K562 (cell line): ENCODE data around the gene DPYSL4. TPM values are rescaled to one million over a fixed set of nuclear protein-coding genes. Genes with fewer than 3 reads are reported as not detected.

Source experiments
- ATAC-seq: fragments of 200-7000 bp; cut with Tn5 transposase; 3 replicates; pipeline ENCODE4 v1.9.1; 2020; ENCODE audit warnings: moderate library complexity
- BruUV-seq: library from RNA; stranded (reverse); fragments of 400-500 nt; replicated peaks from 2 replicates; lab custom pipeline; 2021; lab: Mats Ljungman, UMichigan
- CTCF ChIA-PET: fragments of 300-600 bp; formaldehyde crosslinking; extraction: SDS; loops from one replicate; lab custom pipeline; 2021; ENCODE audit warnings: low intra/inter-chr PET ratio; lab: Yijun Ruan, JAX
- POLR2A ChIA-PET: fragments of 300-600, 350-650 bp; sonication (Branson Sonifier 250); formaldehyde crosslinking; extraction: SDS; loops from one replicate; lab custom pipeline; 2021; ENCODE audit warnings: antibody characterized with exemption, inconsistent platforms; lab: Yijun Ruan, JAX
- DNase-seq, 4 experiments: peaks; one replicate each; pipeline versions ENCODE4 v3.0.0 to v3.0.0-alpha.2; 2011 to 2018; ENCODE audit warnings: low spot score in 3 of 4, mixed read lengths in 3 of 4; ENCODE audit errors: extremely low read depth in 1 of 4
- FAIRE-seq: peaks from 2 replicates; lab custom pipeline; 2011; peaks lifted over from hg19 to GRCh38; lab: Jason Lieb, UNC
- H2AFZ ChIP-seq: 2 replicates; pipeline ENCODE4 v1.6.0; 2011; ENCODE audit warnings: low read depth, low read length, control low read depth, inconsistent platforms
- H3K27ac ChIP-seq: fragments of 200-600 bp; 3 replicates; pipeline ENCODE4 v1.8.0; 2011; ENCODE audit warnings: low read depth, mild to moderate bottlenecking, control low read depth, inconsistent platforms, low read length, moderate library complexity, mixed read lengths; ENCODE audit errors: extremely low read depth
- H3K27me3 ChIP-seq, 2 experiments: fragments of 300-600 bp in 1 of 2; 2 replicates in 1 of 2; 3 replicates in 1 of 2; pipeline versions ENCODE4 v1.6.0 to v1.8.0; 2011; ENCODE audit warnings: inconsistent platforms in 2 of 2, low read length in 2 of 2, mild to moderate bottlenecking in 1 of 2, mixed read lengths in 1 of 2, moderate library complexity in 1 of 2; ENCODE audit not compliant: control insufficient read depth in 2 of 2, insufficient read depth in 2 of 2
- H3K36me3 ChIP-seq: fragments of 300-600 bp; 3 replicates; pipeline ENCODE4 v1.8.0; 2011; ENCODE audit warnings: mild to moderate bottlenecking, low read length, inconsistent platforms; ENCODE audit not compliant: control insufficient read depth, insufficient read depth
- H3K4me1 ChIP-seq, 2 experiments: fragments of 200-600 bp in 1 of 2; replicated peaks in 1 of 2; 2 replicates in 1 of 2; 3 replicates in 1 of 2; pipeline versions ENCODE4 v1.5.1 to v1.8.0; 2011; ENCODE audit warnings: inconsistent platforms in 2 of 2, low read length in 2 of 2, mild to moderate bottlenecking in 1 of 2, mixed read lengths in 1 of 2, moderate library complexity in 1 of 2; ENCODE audit not compliant: control insufficient read depth in 2 of 2, insufficient read depth in 2 of 2
- H3K4me2 ChIP-seq: 2 replicates; pipeline ENCODE4 v1.6.1; 2011; ENCODE audit warnings: low read length, control low read depth, inconsistent platforms, mixed read lengths; ENCODE audit not compliant: insufficient read depth
- H3K4me3 ChIP-seq: fragments of 200-600 bp; sonication (generic), shearing (Covaris generic); 2 replicates; pipeline ENCODE4 v1.5.1; 2016; ENCODE audit warnings: control low read depth, inconsistent platforms
- H3K79me2 ChIP-seq: fragments of 200-600 bp; 3 replicates; pipeline ENCODE4 v1.8.0; 2011; ENCODE audit warnings: low read length, inconsistent platforms; ENCODE audit not compliant: control insufficient read depth, insufficient read depth
- H3K9ac ChIP-seq, 2 experiments: 2 replicates each; pipeline versions ENCODE4 v1.6.0 to v1.6.1; 2011; ENCODE audit warnings: low read depth in 2 of 2, low read length in 2 of 2, control low read depth in 1 of 2, inconsistent platforms in 1 of 2, mild to moderate bottlenecking in 1 of 2, mixed read lengths in 1 of 2; ENCODE audit not compliant: insufficient read depth in 1 of 2
- H3K9me1 ChIP-seq: one replicate; pipeline ENCODE4 v1.6.0; 2011; ENCODE audit warnings: inconsistent platforms, mild to moderate bottlenecking, low read length, moderate library complexity; ENCODE audit not compliant: control insufficient read depth, insufficient read depth
- H3K9me3 ChIP-seq: replicated peaks from 2 replicates; pipeline ENCODE4 v1.5.1; 2011; ENCODE audit warnings: low read depth, low read length, inconsistent platforms; ENCODE audit not compliant: control insufficient read depth, insufficient read depth
- H4K20me1 ChIP-seq: replicated peaks from 2 replicates; pipeline ENCODE4 v1.6.1; 2011; ENCODE audit warnings: low read length, inconsistent platforms, mixed read lengths; ENCODE audit not compliant: control insufficient read depth, insufficient read depth
- ETV6 ChIP-seq, 3 experiments: fragments of 150-350 bp in 1 of 3; sonication (generic) in 1 of 3; formaldehyde crosslinking in 1 of 3; IDR thresholded peaks; 2 replicates each; pipeline versions ENCODE4 v1.6.1 to v1.8.0; 2014 to 2022; ENCODE audit warnings: borderline replicate concordance in 2 of 3, low read depth in 2 of 3, antibody characterized with exemption in 1 of 3, low read length in 1 of 3, mild to moderate bottlenecking in 1 of 3, missing genetic modification reagents in 1 of 3
- FOXP1 ChIP-seq: sonication (generic); formaldehyde crosslinking; IDR thresholded peaks from 2 replicates; pipeline ENCODE4 v1.8.0; 2022; ENCODE audit warnings: mild to moderate bottlenecking, missing genetic modification reagents
- HDAC6 ChIP-seq: IDR thresholded peaks from 2 replicates; pipeline ENCODE4 v1.6.1; 2012; ENCODE audit warnings: low read depth, mild to moderate bottlenecking, control low read depth, inconsistent platforms, low read length, moderate library complexity
- NFE2 ChIP-seq: IDR thresholded peaks from 2 replicates; pipeline ENCODE4 v1.6.1; 2014; ENCODE audit warnings: antibody characterized with exemption, low read depth
- NR3C1 ChIP-seq: sonication (generic); formaldehyde crosslinking; IDR thresholded peaks from 2 replicates; pipeline ENCODE4 v1.8.1; 2022; ENCODE audit warnings: missing genetic modification reagents
- PRMT5 ChIP-seq: sonication (generic); formaldehyde crosslinking; IDR thresholded peaks from 2 replicates; pipeline ENCODE4 v1.5.0; 2020; ENCODE audit warnings: missing genetic modification reagents
- RBM22 ChIP-seq: fragments of 200-400 bp; formaldehyde crosslinking; IDR thresholded peaks from 2 replicates; pipeline ENCODE4 v1.6.1; 2018; ENCODE audit warnings: low read length, low read depth; ENCODE audit not compliant: poor library complexity, severe bottlenecking
- SMARCE1 ChIP-seq: fragments of 450-650 bp; IDR thresholded peaks from 2 replicates; pipeline ENCODE4 v1.7.1; 2016; ENCODE audit warnings: mild to moderate bottlenecking
- SRSF1 ChIP-seq: fragments of 200-400 bp; formaldehyde crosslinking; IDR thresholded peaks from 2 replicates; pipeline ENCODE4 v1.6.1; 2017; ENCODE audit warnings: mild to moderate bottlenecking, low read depth, low read length, moderate library complexity
- ZNF584 ChIP-seq: fragments of 200-800 bp; sonication (Bioruptor generic); IDR thresholded peaks from 2 replicates; pipeline ENCODE4 v1.6.1; 2016; ENCODE audit warnings: low read depth, mild to moderate bottlenecking, missing genetic modification characterization, missing compliant biosample characterization
- WGBS: fragments of 100-300 bp; shearing (Covaris generic); methylation state at CpG from one replicate; pipeline ENCODE4 v1.1.6; 2016; ENCODE audit warnings: low coverage, mixed read lengths; ENCODE audit not compliant: insufficient coverage; ENCODE audit errors: missing lambda C conversion rate; 5-methylcytosine and 5-hydroxymethylcytosine counted together
- in situ Hi-C: fragments of 300-500 bp; cut with MboI; formaldehyde crosslinking; loops from 4 replicates; pipeline ENCODE4 v1.15.0; 2018; ENCODE audit warnings: inconsistent platforms, mixed read lengths
- intact Hi-C: fragments of 100-400 bp; cut with micrococcal nuclease; formaldehyde crosslinking; loops from 2 replicates; pipeline ENCODE4 v1.14.2; 2022
- polyA plus RNA-seq, 8 experiments: library from polyadenylated mRNA; depleted of rRNA in 4 of 8; stranded (reverse) in 5 of 8; unstranded in 3 of 8; fragments of >200 nt; fragmentation: Nextera tagmentation in 2 of 8; fragmentation: Illumina TruSeq in 1 of 8; extraction: Ambion mirVana in 2 of 8; extraction: Trizol in 1 of 8; gene quantifications; 2 replicates each; pipeline versions ENCODE4 v1.2.1 to v1.2.3, GENCODE V29; 2011 to 2014; ENCODE audit warnings: inconsistent platforms in 1 of 8, missing spikeins in 1 of 8
- total RNA-seq, 7 experiments: library from RNA; depleted of rRNA in 6 of 7; stranded (reverse); fragments of >200 nt in 6 of 7; fragmentation: Illumina TruSeq in 2 of 7; extraction: Trizol in 2 of 7; gene quantifications; 2 replicates each; pipeline versions ENCODE4 v1.2.1 to v1.2.3, GENCODE V29; 2011 to 2021; ENCODE audit warnings: low replicate concordance in 1 of 7

DPYSL4 gene
- total and polyA plus RNA-seq, 9 of the 15 experiments (the other 6 are each of a cell fraction or from before 2014, with no cell fraction given) = 0.03 TPM; not detected in 8

DNA sequence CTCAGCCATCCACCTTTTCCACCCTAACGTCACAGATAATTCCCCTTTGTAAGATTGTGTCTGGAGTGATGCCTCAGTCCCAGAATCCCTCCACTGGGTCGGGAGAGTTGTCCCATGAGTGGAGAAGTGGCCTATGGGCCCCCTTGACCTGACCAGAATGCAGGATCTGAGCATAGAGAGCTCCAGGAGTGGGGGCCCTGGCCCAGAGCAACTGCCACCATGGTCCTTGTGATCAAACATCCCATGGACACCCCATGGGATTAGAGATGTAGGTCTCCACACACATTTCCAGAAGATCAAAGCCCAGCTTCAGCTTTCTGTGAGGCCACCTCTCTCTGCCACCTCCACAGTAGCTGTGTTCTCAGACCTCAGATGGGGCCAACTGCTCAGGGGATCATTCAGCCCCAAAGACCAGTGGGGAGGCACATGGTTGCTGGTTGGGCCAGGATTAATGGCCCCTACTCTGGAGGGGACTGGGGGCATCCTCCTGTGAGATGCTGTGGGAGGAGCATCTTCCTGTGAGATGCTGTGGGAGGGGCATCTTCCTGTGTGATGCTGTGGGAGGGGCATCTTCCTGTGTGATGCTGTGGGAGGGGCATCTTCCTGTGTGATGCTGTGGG is 28.5 kb upstream of the DPYSL4 start:
- no peaks in the 10 kb centered on the region for H3K79me2 ChIP-seq
- no TSS peak for BruUV-seq
- ChIA-PET POLR2A (no interaction called here), CTCF (no interaction called here)
- no peak overlapping the region for H3K9ac ChIP-seq
- in situ Hi-C loops (no loop called here), intact Hi-C loops (no loop called here)
- DNase-seq (peak in 1 of 4 experiments; percentile 16), FAIRE-seq (no peak), ATAC-seq (no peak)
- H3K9me1 ChIP-seq = no peaks in the 10 kb centered on the region
- H4K20me1 ChIP-seq = no peaks in the 10 kb centered on the region
- no peak overlapping the region for H3K27ac ChIP-seq
- TF ChIP-seq NFE2 (no peak), ZNF584 (CRISPR knock-in tag) (no peak), RBM22 (no peak), FOXP1 (no peak), SRSF1 (no peak), NR3C1 (CRISPR knock-in tag) (no peak), ETV6 (IDR thresholded peaks at IDR 0.05; ENCODE audit: borderline replicate concordance in 1 of 2, low read depth in 2 of 2, low read length in 1 of 2) (no peak), ETV6 (CRISPR knock-in tag; IDR thresholded peaks at IDR 0.05; ENCODE audit: borderline replicate concordance) (no peak), SMARCE1 (no peak), HDAC6 (no peak), PRMT5 (no peak)
- 0% methylated on average over 1 of the region's 2 CpGs for WGBS
- no peak overlapping the region for H3K4me2 ChIP-seq
- no peaks in the 10 kb centered on the region for H3K36me3 ChIP-seq
- H3K4me3 ChIP-seq = no peak overlapping the region
- H3K4me1 ChIP-seq = peaks cover 0 to 5% of the 10 kb centered on the region in 2 experiments; a peak in 2 of 5 replicates
- no peaks in the 10 kb centered on the region; a peak in 1 of 5 replicates for H3K27me3 ChIP-seq
- H3K9me3 ChIP-seq = no peaks in the 10 kb centered on the region
- no peak overlapping the region for H2AFZ ChIP-seq
